ENCODE data around the gene SH3BP4.
A peak's percentile ranks its signal among the peaks of the same experiment; 100 is the strongest.

The SH3BP4 gene, protein sequence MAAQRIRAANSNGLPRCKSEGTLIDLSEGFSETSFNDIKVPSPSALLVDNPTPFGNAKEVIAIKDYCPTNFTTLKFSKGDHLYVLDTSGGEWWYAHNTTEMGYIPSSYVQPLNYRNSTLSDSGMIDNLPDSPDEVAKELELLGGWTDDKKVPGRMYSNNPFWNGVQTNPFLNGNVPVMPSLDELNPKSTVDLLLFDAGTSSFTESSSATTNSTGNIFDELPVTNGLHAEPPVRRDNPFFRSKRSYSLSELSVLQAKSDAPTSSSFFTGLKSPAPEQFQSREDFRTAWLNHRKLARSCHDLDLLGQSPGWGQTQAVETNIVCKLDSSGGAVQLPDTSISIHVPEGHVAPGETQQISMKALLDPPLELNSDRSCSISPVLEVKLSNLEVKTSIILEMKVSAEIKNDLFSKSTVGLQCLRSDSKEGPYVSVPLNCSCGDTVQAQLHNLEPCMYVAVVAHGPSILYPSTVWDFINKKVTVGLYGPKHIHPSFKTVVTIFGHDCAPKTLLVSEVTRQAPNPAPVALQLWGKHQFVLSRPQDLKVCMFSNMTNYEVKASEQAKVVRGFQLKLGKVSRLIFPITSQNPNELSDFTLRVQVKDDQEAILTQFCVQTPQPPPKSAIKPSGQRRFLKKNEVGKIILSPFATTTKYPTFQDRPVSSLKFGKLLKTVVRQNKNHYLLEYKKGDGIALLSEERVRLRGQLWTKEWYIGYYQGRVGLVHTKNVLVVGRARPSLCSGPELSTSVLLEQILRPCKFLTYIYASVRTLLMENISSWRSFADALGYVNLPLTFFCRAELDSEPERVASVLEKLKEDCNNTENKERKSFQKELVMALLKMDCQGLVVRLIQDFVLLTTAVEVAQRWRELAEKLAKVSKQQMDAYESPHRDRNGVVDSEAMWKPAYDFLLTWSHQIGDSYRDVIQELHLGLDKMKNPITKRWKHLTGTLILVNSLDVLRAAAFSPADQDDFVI

DNA sequence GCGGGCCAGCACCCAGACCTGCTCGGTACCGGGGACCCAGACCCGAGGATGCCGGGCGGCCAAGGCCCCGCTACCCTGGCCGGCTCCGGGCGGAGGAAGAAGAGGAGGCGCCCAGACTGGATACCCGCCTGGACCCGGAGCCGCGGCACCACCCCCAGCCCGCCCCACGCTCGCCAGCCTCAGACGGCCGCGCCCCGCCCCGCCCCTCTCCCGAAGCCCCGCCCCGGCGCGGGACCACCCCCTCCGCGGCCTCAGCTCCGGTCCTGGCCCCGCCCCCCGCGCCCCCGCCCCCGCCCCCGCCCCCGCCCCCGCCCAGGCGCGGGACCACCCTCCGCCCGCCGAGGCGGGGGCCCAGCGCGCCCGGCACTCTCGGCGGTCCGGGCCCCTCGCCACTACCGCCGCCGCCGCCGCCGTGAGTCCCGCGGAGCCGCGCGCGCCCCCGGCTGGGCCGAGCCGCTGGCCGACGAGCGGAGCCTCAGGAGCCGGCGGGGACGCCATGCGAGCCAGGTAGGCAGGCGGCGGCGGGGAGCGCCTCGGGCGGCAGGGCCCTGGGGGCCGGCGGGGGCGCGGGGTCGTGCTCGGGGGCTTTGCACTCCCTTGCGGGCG lies at the start of gene SH3BP4:
SH3BP4 (plus strand) TSS at position 354 of the 606 bp plus-strand sequence. CDS start 82,986 bp downstream, outside the sequence.
- DNase-seq: peak; percentile 17

DNA sequence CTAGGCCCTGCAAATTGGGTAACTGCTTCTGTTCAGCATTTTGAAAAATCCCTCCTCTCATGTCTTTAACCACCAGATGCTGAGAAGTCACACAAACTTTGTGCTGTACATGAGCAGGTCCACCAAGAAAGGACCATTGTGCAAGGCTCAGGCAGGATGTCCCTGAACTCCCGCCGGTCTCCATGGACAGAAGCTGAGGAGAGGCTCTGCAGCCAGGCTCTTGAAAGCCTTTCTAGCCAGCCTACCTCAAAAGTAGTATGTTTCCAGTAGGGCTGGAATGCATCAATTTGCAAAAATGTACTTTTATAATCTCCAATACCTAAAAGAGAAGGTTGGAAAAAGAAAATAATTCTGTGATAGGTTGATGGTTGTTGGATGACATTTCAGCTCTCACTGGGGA lies 47.0 kb upstream of the SH3BP4 start:
- no peak for DNase-seq

DNA sequence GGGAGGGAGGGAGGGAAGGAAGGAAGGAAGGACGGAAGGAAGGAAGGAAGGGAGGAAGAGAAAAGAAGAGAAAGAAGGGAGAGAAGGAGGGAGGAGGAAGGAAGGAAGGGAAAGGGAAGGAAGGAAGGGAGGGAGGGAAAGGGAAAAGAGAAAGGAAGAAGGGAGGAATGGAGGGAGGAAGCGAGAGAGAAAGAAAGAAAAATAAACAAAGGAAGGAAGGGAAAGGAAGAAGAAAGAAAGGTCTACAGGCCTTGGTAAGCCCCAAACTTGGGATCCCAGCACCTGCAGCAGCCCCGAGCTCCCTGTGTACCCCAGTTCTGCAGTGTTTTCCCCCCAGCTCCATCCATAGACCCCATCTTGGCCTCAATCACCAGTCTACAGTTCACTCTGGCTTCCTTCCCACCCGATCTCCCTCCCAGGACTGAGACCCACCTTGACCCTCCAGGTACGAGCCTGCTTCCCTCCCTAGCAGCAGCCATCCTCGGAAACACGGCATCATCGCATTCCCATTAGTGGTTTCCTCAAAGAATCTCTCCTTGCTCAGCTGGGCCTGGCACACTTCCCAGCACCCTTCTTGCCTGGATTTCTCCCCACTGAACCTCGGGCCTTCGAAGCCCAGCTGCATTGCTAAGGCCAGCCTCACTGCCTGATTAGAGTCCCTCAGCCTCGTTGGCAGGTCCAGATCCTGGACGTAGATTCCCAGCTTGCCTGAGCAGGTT lies 46.1 kb upstream of the SH3BP4 start:
- DNase-seq: no peak

DNA sequence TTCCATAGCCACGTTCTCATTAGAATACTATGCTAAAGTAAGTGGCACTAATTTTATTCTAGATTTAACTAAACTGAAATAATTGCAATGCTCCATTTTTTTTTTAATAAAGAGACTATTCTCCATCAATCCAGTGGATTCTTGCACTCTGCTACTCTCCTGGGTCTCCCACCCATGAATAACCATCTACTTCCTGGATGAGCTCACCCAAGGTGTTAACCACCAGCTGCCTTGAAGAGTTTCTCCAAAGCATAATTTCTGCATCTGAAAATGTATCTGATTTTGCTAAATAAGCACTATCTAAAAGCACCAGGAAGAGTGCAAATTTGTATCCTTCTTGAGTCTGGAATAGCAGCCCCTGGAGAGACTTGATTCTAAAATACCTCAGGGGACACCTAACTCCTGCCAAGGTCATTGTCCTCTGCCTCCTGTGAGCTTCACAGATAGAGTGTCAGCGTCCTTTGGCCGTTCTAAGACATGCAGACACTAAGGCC lies 41.6 kb upstream of the SH3BP4 start:
- no peak for DNase-seq

DNA sequence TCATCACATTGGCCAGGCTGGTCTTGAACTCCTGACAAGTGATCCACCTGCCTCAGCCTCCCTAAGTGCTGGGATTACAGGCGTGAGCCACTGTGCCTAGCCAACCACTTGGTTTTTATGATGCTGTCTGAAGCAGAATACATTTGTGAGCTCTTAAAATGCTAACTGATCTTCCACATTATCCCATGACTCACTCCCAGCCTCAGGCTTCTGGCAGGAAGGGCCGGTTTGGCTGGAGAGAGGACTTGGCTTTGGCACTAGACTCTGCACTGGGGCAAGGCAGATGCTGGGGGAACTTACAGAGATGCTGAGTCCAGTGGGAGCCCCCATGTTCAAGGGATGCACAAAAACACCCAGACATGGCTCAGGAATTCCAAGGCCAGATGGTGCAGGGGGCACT lies 40.5 kb upstream of the SH3BP4 start:
- no peak for DNase-seq

DNA sequence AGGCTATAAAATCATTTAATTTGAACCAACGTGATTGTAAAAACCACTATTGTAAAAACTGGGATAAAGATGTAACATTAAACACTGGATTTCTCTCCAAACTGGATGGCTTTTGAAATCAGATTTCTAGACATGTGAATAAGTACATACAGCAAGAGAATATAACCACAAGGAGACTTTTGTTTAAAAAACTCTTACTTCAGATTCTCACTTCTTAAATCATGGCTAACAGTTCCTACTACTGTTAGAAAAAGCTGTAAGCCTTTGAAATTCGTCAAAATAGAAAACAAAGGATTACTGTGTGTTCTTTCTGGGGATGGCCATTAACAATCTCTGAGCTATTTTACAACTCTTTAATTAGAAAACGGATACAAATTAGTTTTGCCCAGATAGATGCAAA lies 39.4 kb upstream of the SH3BP4 start:
- no peak for DNase-seq

DNA sequence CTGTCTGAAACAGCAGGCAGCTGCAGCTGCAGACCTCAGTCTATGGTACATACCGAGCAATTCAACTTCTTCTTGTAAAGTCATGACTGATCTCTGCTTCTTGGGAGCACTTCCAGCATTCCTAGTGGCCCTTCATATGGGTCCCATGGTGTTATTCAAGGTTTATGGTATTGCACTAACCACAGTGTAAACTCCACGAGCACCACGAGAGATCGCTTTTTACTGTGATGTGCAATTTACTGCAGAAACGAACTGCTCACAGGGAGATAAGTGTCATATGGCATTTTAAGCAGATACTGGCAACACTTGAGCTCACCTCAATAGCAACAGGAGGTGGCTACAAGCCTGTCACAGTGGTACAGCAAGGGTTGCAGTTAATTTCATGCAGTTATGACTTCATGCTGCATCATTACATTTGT lies 38.6 kb upstream of the SH3BP4 start:
- DNase-seq: no peak

DNA sequence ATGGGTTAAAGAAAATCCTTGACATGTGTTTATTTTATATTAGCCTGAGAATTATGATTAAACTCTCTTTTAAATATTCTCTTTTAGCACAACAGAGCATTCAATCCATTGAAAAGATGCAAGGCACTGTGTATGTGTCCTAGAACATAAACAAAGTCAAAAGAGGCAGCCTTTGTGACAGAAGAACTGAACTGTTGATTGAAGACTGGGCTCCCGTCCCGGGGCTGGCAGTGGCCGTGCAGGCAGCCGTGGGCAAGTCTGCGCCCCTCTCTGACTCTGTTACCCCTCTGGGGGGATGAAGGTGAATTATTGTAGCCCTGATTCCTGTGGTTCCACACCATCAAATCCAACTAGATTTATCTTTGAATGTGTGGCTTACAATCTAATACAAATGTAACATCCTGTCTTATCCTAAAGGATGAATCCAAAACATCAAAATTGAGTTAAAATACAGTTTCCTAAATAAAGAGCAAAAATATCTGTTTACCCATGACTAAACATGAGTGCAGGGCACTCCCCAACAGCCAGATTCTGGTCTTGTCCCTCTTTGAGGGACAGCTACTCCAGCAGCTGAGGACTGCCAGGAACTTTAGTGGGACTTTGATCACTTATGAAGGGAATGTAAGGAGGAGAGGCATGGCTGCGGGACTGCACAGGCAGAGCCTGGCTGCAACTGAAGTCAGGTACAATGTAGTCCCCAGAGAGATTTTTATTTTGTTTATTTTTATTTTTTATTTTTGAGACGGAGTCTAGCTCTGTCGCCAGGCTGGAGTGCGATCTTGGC lies 37.3 kb upstream of the SH3BP4 start:
- DNase-seq: no peak

DNA sequence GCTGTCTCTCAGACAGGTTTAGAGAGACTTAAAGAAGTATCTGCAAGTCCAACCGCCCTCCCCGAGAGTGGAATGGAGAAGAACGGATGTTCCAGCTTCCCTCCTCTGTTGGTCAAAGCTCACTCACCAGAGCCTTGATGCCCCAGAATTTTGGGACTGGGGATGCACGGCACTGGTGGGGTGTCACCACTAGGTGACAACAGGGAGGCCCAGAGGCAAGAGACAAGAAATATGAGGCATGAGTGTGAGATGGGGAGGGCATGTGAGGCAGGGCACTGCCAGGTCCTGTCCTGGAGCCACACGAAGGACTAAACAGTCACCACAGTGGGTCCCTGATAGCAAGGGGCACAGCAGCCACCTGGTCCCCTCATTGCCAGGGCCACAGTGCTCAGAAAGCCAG lies 35.1 kb upstream of the SH3BP4 start:
- DNase-seq: no peak

DNA sequence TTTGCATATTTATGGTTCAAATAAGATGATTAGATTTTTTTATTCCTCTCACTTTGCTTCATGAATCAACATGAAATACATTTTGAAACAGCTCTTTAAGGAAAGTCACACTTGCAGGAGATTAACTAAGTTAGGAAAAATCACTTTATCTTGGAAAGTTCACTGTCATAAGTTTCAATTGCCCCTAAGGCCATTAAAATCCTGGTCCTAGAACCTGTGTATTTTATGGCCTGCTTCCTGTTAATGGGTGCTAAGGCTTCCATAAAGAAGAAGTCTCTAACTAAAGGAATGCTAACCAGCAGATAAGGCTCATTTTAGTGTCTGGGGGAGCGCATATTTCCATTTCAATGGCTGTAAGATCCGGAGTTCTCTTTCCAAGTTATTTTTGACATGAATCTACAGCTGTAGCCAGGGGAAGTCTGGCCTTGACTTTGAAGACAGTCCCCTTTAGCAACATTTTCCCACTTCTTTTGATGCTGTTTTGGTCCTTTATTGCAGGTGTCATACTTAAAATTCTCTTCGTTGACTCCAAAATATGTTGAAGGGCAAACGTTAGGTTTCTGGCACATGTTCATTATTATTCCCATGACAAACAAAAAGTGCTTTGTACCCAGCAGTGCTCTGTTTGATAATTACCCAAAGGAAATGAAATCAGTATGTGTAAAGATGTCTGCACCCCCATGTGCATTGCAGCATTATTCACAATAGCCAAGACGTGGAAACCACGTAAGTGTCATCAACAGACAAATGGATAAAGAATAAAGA lies 34.4 kb upstream of the SH3BP4 start:
- DNase-seq: no peak

DNA sequence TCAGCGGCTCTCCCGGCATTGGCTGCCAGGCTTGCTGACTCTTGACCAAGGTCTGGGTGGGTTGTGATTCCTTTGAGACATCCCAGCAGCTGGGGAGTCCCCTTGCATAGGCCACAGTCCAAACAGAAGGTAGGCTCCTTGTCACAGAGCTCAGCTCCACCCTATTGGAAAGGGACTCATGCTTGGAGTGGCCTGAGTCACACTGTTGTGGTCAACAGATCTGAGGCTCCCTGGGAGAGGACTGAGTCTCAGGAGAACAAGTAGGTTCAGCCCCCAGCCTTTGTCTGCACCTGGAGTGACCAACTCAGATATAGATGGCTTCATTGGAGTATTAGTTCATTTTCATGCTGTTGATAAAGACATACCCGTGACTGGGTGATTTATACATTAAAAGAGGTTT lies 32.1 kb upstream of the SH3BP4 start:
- no peak for DNase-seq

DNA sequence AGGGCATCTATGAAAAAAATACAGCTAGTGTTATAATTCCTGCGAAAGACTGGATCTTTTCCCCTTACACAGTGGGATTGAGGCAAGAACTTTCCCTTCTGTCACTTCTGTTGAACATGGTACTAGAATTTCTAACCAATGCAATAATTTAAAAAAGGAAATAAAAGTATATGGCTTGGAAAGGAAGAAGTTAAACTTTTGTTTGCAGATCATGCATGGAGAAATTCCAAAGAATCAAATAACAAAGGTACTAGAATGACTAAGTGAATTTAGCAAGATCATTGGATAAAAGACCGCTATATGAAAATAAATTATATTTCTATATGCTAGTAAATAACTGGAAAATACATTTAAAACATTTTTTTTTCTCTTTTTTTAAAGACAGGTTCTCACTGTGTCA lies 31.0 kb upstream of the SH3BP4 start:
- no peak for DNase-seq

DNA sequence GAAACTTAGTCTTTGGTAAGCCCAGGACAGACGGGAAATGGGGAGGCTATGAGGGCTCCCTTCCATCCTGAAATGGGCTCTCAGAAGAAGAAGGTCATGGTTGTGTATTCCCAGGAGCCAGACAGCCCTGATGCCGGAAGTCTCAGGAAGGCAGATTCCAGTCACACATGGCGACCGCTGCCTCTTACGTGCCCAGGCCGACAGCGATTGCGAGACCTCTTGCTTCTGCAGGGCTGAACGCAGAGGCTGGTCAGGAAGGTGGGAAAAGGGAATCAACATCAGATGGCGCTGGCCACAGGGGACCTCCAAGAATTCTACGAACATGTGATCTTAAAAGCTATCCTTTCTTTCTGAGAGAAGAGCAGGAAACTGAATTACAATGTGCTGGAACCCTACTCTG lies 22.8 kb upstream of the SH3BP4 start:
- no peak for DNase-seq

DNA sequence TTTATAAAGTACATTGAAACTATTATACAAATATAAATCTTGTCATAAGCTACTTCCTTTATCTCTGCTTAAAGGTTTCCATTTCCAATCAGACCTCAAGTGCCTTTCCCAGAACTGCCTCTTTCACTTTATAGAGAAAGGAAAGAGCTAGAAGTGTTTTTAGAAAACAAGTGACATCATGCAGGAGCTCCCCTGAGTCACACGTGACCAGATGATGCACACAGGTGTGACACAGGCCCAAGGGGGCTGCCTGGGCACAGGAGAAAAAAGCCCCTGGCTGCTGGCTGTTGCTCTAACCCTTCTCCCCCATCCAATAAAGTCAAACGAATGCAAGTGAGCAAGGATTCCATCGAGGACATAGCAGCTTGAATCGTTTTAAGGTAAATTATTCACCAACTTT lies 21.4 kb upstream of the SH3BP4 start:
- DNase-seq: no peak

DNA sequence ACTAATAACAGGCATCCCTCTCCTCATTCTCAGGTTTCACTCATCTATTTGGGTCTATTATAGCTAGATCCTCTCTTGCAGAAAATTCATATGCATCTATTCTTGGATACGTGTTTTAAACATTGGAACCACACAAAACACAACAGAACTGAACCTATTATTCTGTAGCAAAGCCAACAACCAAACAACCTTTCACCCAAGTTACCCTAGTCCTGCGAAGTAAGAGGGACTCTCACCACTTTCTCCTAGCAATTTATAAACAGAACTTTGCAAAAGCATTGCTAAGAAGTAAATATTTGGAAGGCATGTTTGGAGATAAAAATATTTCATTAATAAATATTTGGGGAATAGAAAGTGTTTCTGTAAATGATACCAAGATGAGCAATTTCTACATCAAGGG lies 20.4 kb upstream of the SH3BP4 start:
- no peak for DNase-seq

DNA sequence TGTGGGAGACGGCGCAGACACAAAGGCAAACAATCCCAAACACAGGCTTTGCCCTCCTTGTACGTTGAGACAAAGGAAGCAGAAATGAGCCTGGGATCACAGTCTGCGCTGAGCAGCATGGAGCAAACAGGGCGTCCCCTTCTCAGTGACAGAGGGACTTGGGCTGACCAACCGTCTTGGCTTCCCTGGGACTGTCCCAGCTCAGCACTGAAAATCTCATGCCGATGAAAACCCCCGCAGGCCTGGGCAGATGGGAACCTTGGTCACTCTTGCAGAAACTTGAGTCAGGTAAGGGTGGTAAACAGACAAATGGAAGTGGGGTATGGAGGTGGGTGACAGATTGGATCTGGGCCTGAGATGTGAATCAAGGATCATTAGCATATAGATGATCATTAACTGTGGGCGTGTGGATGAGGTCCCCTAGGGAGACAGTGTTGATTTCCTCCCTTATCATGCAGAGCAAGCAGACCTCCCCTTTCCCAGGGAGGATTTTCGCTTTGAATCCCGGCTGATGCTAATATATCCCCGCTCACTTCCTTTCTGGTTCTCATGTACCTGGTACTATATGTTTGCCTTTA lies 19.1 kb upstream of the SH3BP4 start:
- no peak for DNase-seq

DNA sequence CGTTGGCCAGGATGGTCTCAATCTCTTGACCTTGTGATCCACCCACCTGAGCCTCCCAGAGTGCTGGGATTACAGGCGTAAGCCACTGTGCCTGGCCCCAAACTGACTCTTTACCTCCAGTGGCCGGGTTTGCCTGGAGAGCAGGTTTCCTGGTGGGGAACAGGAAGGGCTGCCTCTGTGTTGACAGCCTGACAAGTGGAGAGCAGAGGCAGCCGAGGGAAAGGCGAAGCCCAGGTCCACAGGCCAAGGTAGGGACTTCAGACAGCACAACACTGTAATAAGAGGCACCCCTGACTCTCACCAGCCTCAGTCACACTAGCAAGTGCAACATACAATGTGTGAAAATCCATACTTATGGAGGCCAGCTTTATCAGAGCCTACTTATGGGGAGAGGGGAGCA lies 16.5 kb upstream of the SH3BP4 start:
- DNase-seq: no peak

DNA sequence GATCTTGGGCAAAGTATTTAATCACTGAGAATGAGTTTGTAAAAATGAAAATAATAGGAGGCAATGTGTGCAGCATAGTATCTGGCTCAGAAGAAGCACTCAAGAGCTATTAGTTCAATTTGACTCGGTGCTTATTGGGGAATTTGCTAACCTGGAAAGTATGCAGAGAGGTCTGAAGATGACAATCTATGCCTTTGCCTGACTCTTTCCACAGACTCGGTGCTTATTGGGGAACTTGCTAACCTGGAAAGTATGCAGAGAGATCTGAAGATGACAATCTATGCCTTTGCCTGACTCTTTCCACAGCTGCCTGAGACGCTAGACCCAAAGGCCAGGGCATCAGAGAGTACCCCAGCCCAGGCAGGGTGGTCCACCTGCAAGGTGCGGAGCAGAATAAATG lies 12.2 kb upstream of the SH3BP4 start:
- no peak for DNase-seq

DNA sequence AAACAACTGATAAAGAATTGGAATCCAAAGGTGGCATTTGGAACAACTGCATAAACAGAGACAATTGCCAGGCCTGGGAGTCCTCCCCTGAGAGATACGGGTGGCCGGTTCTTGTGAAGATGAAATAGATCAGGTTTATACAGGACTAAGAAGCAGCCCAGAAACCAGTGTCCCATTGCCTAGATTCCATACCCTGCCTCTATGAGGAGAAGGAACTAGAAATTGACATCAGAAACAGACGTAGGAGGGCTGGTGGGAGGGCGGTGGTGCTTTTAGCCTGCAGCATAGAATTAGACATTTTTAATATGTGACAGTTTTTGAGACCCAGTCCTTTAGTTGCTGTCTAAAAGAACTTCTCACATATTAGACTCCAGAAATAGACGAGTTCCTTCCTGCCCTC lies 11.8 kb upstream of the SH3BP4 start:
- DNase-seq: no peak

DNA sequence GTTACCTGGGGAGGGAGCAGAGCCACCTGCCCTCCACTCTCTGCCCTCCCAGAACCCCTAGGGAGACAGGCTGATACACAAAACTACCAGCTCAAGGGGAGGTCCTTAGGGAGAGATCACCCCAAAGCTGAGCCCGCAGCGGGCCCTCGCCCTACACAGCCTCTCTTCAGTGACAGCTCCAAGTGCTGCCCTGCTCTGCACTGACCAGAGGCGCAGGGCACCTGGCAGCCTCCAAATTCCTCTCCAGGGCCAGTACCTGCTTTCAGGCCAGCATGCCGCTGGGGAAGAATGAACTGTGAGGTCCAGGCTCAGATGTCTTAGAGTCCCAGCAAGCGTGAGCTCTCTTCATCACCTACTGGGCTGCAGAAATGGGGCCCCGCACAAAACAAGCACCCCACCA lies 11.3 kb upstream of the SH3BP4 start:
- no peak for DNase-seq

Data from CD4-positive, alpha-beta T cell treated with Interleukin-21 for 1 hour (primary cell).